HepG2 (cell line): Measurements from ENCODE around the gene TADA2B. TPM values are rescaled to one million over a fixed set of nuclear protein-coding genes. Genes with fewer than 3 reads are reported as not detected.
A peak's percentile ranks its signal among the peaks of the same experiment; 100 is the strongest.

Experiments
- BCL6 ChIP-seq: IDR thresholded peaks from 2 replicates; pipeline ENCODE4 v1.6.1; 2016; ENCODE audit warnings: missing genetic modification reagents, missing compliant biosample characterization
- BRCA1 ChIP-seq: sonication (generic); formaldehyde crosslinking; IDR thresholded peaks from 2 replicates; pipeline ENCODE4 v1.4.0; 2020; ENCODE audit warnings: missing genetic modification reagents
- CHD4 ChIP-seq: fragments of 200-600 bp; sonication (generic); IDR thresholded peaks from 2 replicates; pipeline ENCODE4 v1.7.0; 2017; ENCODE audit warnings: mild to moderate bottlenecking, low read length, borderline replicate concordance
- DMTF1 ChIP-seq: sonication (generic); formaldehyde crosslinking; IDR thresholded peaks from 2 replicates; pipeline ENCODE4 v1.4.0; 2020; ENCODE audit warnings: mild to moderate bottlenecking, missing genetic modification reagents
- DRAP1 ChIP-seq: IDR thresholded peaks from 2 replicates; pipeline ENCODE4 v1.6.1; 2016; ENCODE audit warnings: missing genetic modification reagents, missing compliant biosample characterization
- FOXA3 ChIP-seq: IDR thresholded peaks from 2 replicates; pipeline ENCODE4 v1.6.1; 2016; ENCODE audit warnings: missing genetic modification reagents, missing compliant biosample characterization
- GABPA ChIP-seq, 2 experiments: IDR thresholded peaks; 2 replicates each; pipeline ENCODE4 v1.6.1; 2011 to 2016; ENCODE audit warnings: low read depth in 2 of 2, low read length in 1 of 2, missing biosample characterization in 1 of 2, missing genetic modification characterization in 1 of 2
- HIC2 ChIP-seq: sonication (generic); formaldehyde crosslinking; IDR thresholded peaks from 2 replicates; pipeline ENCODE4 v1.9.0; 2022; ENCODE audit warnings: low read depth, missing genetic modification reagents
- MED13 ChIP-seq: sonication (generic); formaldehyde crosslinking; IDR thresholded peaks from 2 replicates; pipeline ENCODE4 v1.5.0; 2020; ENCODE audit warnings: missing genetic modification reagents
- NFRKB ChIP-seq: fragments of 450-650 bp; IDR thresholded peaks from 2 replicates; pipeline ENCODE4 v1.6.1; 2017
- RARA ChIP-seq: IDR thresholded peaks from 2 replicates; pipeline ENCODE4 v1.6.1; 2016; ENCODE audit warnings: missing genetic modification reagents, missing compliant biosample characterization
- TEAD3 ChIP-seq: optimal IDR thresholded peaks from 2 replicates; pipeline ENCODE3; 2016; ENCODE audit warnings: borderline replicate concordance
- ZBED4 ChIP-seq: sonication (generic); formaldehyde crosslinking; IDR thresholded peaks from 2 replicates; pipeline ENCODE4 v1.4.0; 2020; ENCODE audit warnings: missing genetic modification reagents, borderline replicate concordance
- ZNF143 ChIP-seq: sonication (generic); formaldehyde crosslinking; IDR thresholded peaks from 2 replicates; pipeline ENCODE4 v1.4.0; 2020; ENCODE audit warnings: missing genetic modification reagents
- ZNF160 ChIP-seq: sonication (generic); formaldehyde crosslinking; IDR thresholded peaks from 2 replicates; pipeline ENCODE4 v1.8.0; 2022; ENCODE audit warnings: mild to moderate bottlenecking, inconsistent platforms, missing genetic modification reagents
- ZNF20 ChIP-seq: sonication (generic); formaldehyde crosslinking; IDR thresholded peaks from 2 replicates; pipeline ENCODE4 v1.4.0; 2020; ENCODE audit warnings: mild to moderate bottlenecking, moderate library complexity, missing genetic modification reagents
- ZNF468 ChIP-seq: sonication (generic); formaldehyde crosslinking; IDR thresholded peaks from 2 replicates; pipeline ENCODE4 v1.8.0; 2022; ENCODE audit warnings: mild to moderate bottlenecking, moderate library complexity, missing genetic modification reagents
- ZNF530 ChIP-seq: sonication (generic); formaldehyde crosslinking; IDR thresholded peaks from 2 replicates; pipeline ENCODE4 v1.5.0; 2020; ENCODE audit warnings: low read depth, mild to moderate bottlenecking, missing genetic modification reagents
- ZNF572 ChIP-seq: sonication (generic); formaldehyde crosslinking; IDR thresholded peaks from 2 replicates; pipeline ENCODE4 v1.5.1; 2020; ENCODE audit warnings: mild to moderate bottlenecking, missing genetic modification reagents
- ZNF704 ChIP-seq: sonication (generic); formaldehyde crosslinking; IDR thresholded peaks from 2 replicates; pipeline ENCODE4 v1.8.1; 2023; ENCODE audit warnings: mild to moderate bottlenecking, inconsistent platforms, moderate library complexity, missing genetic modification reagents, borderline replicate concordance
- polyA plus RNA-seq, 8 experiments: library from polyadenylated mRNA; depleted of rRNA in 3 of 8; stranded (reverse) in 7 of 8; unstranded in 1 of 8; fragments of >200 nt; fragmentation: Illumina TruSeq in 4 of 8; extraction: Trizol in 4 of 8; gene quantifications; 2 replicates each; pipeline versions ENCODE4 v1.2.1 to v1.2.3, GENCODE V29; 2011 to 2016; ENCODE audit warnings: low read depth in 4 of 8, missing spikeins in 1 of 8, mixed read lengths in 1 of 8; ENCODE audit not compliant: insufficient read depth in 1 of 8
- total RNA-seq, 5 experiments: library from RNA; depleted of rRNA; stranded (reverse); fragments of >200 nt; fragmentation: Illumina TruSeq; extraction: Trizol; gene quantifications; 2 replicates each; pipeline ENCODE4 v1.2.3, GENCODE V29; 2016; ENCODE audit warnings: low read depth in 1 of 5

TADA2B gene
- total and polyA plus RNA-seq, 2 of the 13 experiments (the other 11 are each of a cell fraction or from before 2014, with no cell fraction given): 4.6 to 8.9 TPM

- peak; percentile 52; the same call in 1 of the 2 replicates for TF ChIP-seq ZBED4 (CRISPR knock-in tag)
- TF ChIP-seq DRAP1: peak; percentile 43; the same call in 1 of the 2 replicates
- TF ChIP-seq ZNF468 (CRISPR knock-in tag): no peak
- no peak for TF ChIP-seq ZNF20
- TF ChIP-seq DMTF1 (CRISPR knock-in tag): no peak
- TF ChIP-seq ZNF704 (CRISPR knock-in tag): no peak
- no peak for TF ChIP-seq ZNF143
- peak; percentile 54 for TF ChIP-seq TEAD3 (CRISPR knock-in tag)
- no peak for TF ChIP-seq ZNF530 (CRISPR knock-in tag)
- TF ChIP-seq RARA (CRISPR knock-in tag): peak; percentile 31; the same call in 1 of the 2 replicates
- TF ChIP-seq CHD4: no peak
- peak; percentile 42; the same call in 1 of the 2 replicates for TF ChIP-seq ZNF160 (CRISPR knock-in tag)
- 0 out of 2 replicates have a peak, but pooled peaks have one; percentile 67 for TF ChIP-seq ZNF572
- TF ChIP-seq MED13 (CRISPR knock-in tag): no peak
- peak; percentile 22; the same call in 1 of the 2 replicates for TF ChIP-seq BCL6
- TF ChIP-seq GABPA (IDR thresholded peaks at IDR 0.05; ENCODE audit: low read depth, low read length): no peak
- no peak for TF ChIP-seq GABPA (CRISPR knock-in tag; IDR thresholded peaks at IDR 0.05; ENCODE audit: low read depth)
- TF ChIP-seq HIC2 (CRISPR knock-in tag): peak; percentile 55; the same call in 1 of the 2 replicates
- TF ChIP-seq BRCA1 (CRISPR knock-in tag): no peak
- peak; percentile 31; the same call in 1 of the 2 replicates for TF ChIP-seq FOXA3 (CRISPR knock-in tag)
- no peak for TF ChIP-seq NFRKB
These were observed 27.7 kb downstream of the TADA2B start (continued) for GRCh38 chr4:7070729-7071511.
